ENCODE results near the gene ESD.

The ESD gene

DNA sequence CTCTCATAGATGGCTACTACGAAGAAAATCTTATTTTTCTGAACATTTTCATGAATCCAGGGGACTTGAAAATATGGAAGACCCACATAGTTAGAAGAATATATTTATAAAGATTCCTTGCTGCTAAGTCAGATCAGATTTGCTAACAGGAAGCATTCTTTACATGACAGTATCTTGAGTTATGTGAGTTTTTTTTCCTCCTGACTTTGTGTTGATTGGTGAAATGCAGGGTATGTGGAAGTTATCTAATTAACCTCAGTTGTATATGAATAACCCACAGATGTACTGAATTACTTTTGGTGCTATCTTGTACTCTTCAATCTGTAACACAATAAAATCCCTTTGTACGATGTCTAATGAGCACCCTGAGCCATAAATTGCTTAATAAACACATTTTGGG, 53.8 kb downstream of the ESD start:
- no peak for DNase-seq

DNA sequence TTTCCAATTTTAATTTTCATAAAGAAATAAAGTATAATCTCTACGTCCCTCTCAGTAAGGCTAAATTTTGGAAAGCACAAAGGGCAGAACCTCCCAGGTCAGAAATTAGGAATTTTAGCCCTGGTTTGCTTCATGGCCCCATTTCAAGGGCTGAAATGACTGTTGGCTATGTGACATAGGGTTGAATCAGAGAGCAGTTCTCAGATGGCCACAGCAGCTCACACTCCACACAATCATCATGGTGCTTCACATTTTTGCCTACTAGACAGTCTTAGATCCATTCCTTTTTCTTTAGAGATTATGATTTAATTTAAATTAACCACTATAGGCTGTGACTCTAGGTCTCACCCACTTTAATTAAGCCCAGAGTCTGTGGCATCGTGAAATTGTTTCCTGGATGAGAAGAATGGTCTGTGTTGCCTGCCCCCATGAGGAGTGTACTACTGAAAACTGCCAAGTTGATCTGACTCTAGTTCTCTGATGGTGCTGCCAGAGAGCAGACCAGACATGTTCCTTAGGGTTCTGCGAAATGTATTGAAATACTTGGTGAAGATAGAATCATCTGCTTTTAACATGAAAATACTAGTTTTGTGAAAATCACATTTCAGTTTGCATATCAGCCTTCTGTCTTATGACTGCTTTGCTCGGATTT, 57.4 kb downstream of the ESD start:
- no peak for DNase-seq

DNA sequence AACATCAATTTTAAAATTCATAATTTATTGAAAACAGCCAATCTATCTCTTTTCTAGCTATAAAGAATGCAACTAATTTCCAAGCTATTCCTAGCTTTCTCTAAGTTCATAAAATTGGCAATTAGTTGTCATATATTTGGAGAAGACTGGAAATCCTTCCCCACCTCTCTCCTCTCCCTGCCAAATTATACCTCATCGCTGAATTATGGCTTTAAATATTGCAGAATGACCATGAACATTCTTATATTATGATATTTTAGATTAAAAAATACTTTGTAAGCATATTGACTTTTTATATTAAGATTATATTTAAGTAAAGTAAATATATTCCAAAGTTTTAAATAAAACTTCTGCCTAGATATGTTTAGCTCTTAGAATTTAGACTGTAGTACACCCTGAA, 58.2 kb downstream of the ESD start:
- DNase-seq, result no peak

DNA sequence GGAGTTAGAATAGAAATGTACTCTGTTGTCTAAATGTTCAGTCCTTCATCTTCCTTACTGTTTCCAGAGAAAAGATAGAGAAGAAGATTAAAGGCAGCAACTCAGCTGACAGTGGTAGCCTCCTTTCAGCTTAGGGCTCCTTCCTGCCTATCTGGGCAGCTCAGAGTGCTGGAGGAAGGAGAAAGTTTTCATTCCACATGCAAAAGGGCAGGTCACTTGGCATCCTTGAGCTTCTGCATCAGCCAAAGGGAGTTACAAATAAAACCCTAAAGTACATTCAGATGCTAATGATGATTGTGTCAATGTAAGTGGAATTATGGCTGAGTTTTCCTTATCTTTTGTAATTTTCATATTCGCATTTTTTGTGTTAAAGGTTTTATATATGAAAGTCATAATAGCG, 58.9 kb downstream of the ESD start:
- DNase-seq, result no peak

DNA sequence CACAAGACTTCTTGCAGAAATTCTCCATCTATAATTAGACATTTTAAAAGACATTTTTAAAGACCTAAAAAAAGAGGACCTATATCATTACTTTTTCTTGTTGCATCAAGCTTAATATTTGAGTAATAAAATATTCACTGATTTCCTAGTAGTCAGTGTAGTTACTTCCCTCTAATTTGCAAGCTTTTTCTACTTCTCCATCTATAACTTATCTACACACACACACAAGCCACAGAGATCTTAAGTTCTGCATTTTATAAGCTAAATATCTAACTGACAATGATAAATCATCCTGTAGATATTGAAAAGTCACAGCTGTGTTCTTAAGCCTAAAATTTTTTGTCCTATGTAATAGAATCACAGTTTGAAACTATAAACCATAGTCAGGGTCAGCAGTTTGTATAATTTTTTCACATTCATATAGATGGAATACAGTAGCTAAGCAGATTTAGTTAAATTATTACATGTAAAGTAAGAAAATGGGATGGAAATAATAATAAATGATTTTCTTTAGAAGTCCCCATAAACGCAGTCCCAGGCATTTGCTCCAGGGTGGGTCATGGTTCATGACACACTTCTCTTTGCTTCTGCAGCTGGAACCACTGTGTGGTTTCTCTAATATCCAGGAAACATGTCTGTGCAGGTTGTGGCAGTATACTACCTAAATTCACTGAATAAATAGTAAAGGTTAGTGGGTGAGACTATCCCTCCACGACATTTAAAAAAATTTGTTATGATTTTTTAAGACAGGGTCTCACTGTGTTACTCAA, 60.2 kb downstream of the ESD start:
- no peak for DNase-seq

DNA sequence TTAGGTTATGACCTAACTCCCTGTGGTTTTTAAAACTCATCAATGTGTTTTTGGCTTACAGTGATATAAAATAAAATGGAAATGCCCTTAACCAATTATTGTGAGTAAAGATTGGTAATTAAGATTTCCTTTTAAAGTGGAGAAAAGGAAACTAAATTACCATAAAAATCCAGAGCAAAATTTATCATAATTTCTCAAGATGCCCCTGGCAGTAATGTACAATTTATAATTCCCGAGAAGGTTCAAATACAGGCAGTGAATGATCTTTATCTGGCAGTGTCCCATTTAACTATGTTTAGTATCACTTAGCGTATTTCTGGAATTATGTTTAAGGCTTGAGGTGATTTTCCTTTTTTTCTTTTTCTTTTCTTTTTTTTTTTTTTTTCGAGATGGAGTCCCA, 61.5 kb downstream of the ESD start:
- no peak for DNase-seq

DNA sequence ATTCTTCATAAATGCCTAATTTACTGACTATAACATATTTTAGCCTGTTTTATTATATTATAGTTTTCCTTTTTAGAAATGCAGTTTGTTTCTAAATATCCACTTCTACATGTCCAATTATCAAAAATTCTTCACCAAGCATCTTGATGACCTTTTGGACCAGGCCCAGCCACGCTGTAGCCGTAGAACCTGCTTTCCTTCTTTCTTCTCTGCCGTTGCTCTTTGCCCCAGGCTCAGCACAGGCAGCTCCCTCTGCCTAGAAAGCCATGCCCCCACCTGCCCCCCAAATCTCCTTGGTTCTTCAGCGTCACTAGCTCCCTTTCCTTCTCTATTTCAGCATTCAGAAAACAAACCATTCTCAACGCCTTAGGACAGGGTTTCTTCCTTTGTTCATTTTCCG, 65.4 kb downstream of the ESD start:
- DNase-seq, result no peak

DNA sequence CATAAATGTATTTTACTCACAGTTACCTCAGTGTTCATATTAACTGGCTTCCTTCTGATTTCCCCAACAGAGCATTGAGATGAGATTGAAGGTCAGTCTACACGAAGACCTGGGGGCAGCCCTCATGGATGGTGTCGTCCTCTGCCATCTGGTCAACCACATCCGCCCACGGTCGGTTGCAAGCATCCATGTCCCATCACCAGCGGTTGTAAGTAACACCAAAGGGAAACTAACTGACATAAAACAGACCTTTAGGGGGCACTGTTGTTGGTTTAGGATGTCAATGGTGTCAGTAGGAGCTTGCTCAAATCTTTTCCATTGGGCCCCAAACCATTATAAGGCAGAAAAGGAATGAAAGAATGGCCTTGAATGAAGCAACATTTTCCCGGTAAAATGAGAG, 68.2 kb downstream of the ESD start:
- no peak for DNase-seq

DNA sequence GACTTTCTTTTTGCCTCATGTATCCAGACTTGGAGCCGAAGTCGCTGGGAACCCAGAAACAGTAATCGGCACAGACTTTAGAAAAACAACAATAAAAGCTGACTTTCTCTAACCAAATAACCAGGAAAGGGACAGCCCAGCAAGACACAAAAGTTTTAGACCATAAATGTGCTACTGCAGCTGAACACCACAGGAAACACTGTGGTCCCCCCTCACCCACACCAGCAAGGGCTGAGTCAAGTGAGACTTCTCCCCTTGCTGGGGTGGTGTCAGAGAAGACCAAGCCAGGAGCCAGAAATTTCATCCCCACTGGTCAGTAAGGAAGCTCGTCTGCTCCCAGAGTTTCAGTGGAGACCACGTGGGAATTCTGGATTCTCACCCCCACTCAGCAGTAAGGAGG, 70.6 kb downstream of the ESD start:
- DNase-seq, result no peak

Data from NCI-H1417 (cell line).